HG03045 (cell line): Measurements from ENCODE around the gene DYNLT1.

Experiments used
- ATAC-seq: cut with Tn5 transposase; IDR thresholded peaks from one replicate; pipeline ENCODE4 v1.9.1; 2021; ENCODE audit warnings: mild to moderate bottlenecking, moderate library complexity; ENCODE audit not compliant: unreplicated experiment

Gene DYNLT1

DNA sequence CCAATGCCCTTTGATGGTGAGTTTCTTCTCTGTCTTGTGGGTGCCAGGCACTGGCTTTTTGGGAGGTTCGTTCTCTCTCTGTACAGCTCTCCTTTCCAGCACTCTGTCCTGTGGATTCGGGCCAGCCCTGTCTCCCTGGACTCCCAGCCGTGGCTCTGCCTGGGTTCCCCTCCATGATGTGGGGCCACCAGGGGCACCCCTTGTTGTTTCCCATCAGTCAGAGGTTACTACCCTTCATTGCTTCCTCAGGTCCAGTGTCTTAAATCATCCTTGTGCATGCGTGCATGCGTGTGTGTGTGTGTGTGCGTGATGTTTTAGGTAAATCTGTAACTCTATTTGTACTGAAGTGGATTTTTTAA, 40.5 kb downstream of the DYNLT1 start:
- ATAC-seq = no peak

DNA sequence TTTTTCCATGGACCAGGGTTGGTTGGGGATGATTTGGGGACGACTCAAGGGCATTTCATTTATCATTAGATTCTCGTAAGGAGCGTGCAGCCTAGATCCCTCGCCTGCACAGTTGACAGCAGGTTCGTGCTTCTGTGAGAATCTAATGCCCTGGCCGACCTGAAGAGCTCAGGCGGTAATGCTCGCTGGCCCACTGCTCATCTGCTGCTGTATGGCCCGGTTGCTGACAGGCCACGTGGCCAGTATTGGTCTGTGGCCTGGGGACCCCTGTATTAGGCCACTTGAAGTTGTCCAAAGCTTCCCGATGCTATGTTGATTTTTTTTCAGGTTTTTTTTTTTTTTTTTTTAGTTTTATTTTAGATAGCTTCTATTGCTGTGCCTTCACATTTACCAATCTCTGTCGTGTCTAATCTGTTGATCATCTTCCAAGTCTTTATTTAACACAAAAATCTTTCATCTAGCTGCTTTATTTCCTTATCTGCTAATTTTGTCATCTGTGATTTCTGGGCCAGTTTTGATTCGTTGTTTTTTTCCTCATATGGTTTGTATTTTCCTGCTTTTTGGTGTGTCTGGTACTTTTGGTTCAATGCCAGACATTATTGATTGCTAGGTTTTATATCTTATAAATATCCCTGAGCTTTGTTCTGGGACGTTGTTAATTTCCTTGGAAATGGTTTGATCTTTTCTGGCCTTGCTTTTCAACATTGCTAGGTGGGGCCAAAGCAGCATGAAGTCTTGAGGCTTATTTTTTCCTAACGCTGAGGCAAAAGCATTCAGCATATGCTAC, 41.1 kb downstream of the DYNLT1 start:
- ATAC-seq = no peak

DNA sequence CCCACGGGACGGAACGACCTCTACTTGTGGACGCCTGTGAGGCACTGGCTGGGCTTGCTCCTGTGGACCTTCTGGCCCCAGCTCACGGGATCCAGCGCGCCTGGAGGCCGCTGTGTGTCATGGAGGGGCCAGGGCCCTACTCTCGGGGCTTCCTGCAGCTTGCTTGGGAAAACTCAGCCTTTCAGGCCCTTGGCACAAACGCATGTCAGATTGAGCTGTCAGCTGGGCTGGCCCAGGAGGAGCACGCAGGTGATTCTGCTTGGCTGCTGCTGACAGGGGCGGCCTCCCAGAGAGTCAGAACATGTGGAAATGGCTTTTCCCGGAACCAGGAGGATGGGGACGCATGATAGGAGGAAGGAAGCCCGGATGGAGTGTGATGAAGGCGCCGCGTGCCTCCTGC, 44.9 kb downstream of the DYNLT1 start:
- no peak for ATAC-seq

GRCh38 chr6:158597565-158597964, 47.0 kb downstream of the DYNLT1 start:
- no peak for ATAC-seq

- no peak for ATAC-seq
Observed at GRCh38 chr6:158596861-158597260, 47.7 kb downstream of the DYNLT1 start.

GRCh38 chr6:158595223-158595622, 49.3 kb downstream of the DYNLT1 start:
- ATAC-seq = no peak

- no peak for ATAC-seq
Observed at GRCh38 chr6:158593670-158594069, 50.9 kb downstream of the DYNLT1 start.

GRCh38 chr6:158591810-158592209, 52.7 kb downstream of the DYNLT1 start:
- ATAC-seq = no peak

- ATAC-seq = no peak
Observed at GRCh38 chr6:158591134-158591809, 53.3 kb downstream of the DYNLT1 start.

- ATAC-seq = no peak
Observed at GRCh38 chr6:158589366-158589765, 55.2 kb downstream of the DYNLT1 start.

DNA sequence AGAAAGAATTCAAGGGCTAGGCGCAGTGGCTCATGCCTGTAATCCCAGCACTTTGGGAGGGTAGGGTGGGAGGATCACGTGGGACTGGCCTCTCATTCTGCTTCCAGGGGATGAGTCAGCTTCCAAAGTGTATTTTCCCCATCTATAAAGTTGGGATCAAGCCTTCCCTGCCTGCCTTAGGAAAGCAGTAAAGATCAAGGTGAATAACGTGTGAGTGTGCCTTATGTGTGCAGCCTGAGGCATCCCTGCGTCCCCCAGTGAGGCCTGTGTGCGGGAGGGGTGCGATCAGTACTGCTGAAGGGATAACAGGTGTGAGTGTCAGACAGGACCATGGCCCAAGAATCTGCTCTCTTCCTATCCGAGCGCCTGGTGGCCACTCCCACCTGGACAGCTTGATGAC, 57.9 kb downstream of the DYNLT1 start:
- ATAC-seq = no peak
